ENCODE results near the gene PAK5. TPM values are rescaled to one million over a fixed set of nuclear protein-coding genes. Genes with fewer than 3 reads are reported as not detected.

The PAK5 gene
- total and polyA plus RNA-seq, 2 donors (not counting 1 experiment from before 2014, with no cell fraction given): not detected

DNA sequence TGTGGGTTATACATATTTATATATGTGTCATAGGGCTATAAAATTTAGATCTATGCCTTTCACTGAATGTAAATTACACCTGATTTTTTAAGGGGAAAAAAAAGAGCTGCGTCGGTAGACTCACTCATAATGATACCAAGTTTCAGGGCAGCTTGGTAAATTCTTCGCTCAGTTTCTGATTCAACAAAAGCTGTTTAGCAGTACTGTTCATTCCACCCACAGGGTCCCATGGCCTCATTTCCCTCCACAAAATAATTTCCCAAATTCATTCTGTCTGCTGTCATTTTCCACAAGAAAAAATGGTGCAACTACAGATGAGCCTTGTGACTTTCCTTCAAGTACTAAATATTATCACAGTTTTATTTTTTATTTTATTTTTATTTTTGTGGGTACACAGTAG lies 63.7 kb downstream of the PAK5 start:
- Histone ChIP-seq H3K27ac (ENCODE audit: insufficient read depth, low read length) (no peak overlapping the region), H3K9ac (ENCODE audit: insufficient read depth, low read length) (no peak overlapping the region), H3K9me3 (ENCODE audit: control insufficient read depth, insufficient read depth, low read depth, low read length) (no peaks in the 10 kb centered on the region), H3K79me2 (ENCODE audit: control insufficient read depth, insufficient read depth, low read length) (no peaks in the 10 kb centered on the region), H2AFZ (ENCODE audit: low read length) (no peak overlapping the region), H3K36me3 (ENCODE audit: control insufficient read depth, insufficient read depth, low read length) (no peaks in the 10 kb centered on the region), H3K4me2 (ENCODE audit: extremely low read depth, insufficient read depth, low read length) (no peak overlapping the region), H3K27me3 (ENCODE audit: control insufficient read depth, insufficient read depth, low read length) (no peaks in the 10 kb centered on the region), H3K4me1 (ENCODE audit: control insufficient read depth, extremely low read depth, insufficient read depth, low read length) (no peaks in the 10 kb centered on the region), H4K20me1 (ENCODE audit: control insufficient read depth, extremely low read depth, insufficient read depth, low read length) (no peaks in the 10 kb centered on the region), H3K4me3 (replicated peaks in 1 of 4; ENCODE audit: control extremely low read depth in 1 of 4, insufficient read depth in 1 of 4, low read depth in 3 of 4, low read length in 4 of 4) (no peak overlapping the region)
- no peak for DNase-seq (ENCODE audit: low read depth in 2 of 2)
- TF ChIP-seq, protein P1, sequence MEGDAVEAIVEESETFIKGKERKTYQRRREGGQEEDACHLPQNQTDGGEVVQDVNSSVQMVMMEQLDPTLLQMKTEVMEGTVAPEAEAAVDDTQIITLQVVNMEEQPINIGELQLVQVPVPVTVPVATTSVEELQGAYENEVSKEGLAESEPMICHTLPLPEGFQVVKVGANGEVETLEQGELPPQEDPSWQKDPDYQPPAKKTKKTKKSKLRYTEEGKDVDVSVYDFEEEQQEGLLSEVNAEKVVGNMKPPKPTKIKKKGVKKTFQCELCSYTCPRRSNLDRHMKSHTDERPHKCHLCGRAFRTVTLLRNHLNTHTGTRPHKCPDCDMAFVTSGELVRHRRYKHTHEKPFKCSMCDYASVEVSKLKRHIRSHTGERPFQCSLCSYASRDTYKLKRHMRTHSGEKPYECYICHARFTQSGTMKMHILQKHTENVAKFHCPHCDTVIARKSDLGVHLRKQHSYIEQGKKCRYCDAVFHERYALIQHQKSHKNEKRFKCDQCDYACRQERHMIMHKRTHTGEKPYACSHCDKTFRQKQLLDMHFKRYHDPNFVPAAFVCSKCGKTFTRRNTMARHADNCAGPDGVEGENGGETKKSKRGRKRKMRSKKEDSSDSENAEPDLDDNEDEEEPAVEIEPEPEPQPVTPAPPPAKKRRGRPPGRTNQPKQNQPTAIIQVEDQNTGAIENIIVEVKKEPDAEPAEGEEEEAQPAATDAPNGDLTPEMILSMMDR (conservative IDR thresholded peaks at IDR 0.05 in 1 of 2, IDR thresholded peaks at IDR 0.05 in 1 of 2; ENCODE audit: low read depth in 1 of 2, low read length in 2 of 2): no peak
- no peak for TF ChIP-seq EZH2 (IDR thresholded peaks at IDR 0.05; ENCODE audit: low read length, missing control alignments)

DNA sequence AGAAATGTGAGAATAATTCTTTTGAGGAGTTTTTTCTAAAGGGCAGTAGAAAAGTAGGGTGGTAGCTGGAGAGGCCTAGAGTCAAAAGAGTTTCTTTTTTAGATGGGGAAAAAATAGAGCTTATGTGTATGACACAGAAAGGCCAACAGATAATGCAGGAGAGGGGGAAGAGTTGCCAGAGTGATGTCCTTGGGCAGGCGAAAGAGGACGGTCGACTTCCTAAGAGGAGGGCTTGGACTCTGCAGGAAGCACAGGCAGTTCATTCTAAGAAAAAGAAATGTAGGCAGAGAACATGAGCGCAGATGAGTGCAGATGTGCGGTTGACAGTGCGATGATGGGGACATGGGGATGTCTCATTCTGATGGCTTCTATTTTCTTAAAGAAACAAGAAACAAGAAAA lies 68.9 kb downstream of the PAK5 start:
- H2AFZ ChIP-seq (ENCODE audit: low read length): no peak overlapping the region
- H3K4me2 ChIP-seq (ENCODE audit: extremely low read depth, insufficient read depth, low read length): no peak overlapping the region
- DNase-seq (ENCODE audit: low read depth in 2 of 2): no peak
- no peak overlapping the region for H3K9ac ChIP-seq (ENCODE audit: insufficient read depth, low read length)
- H3K27ac ChIP-seq (ENCODE audit: insufficient read depth, low read length): no peak overlapping the region
- no peaks in the 10 kb centered on the region for H3K36me3 ChIP-seq (ENCODE audit: control insufficient read depth, insufficient read depth, low read length)
- no peaks in the 10 kb centered on the region for H3K27me3 ChIP-seq (ENCODE audit: control insufficient read depth, insufficient read depth, low read length)
- no peaks in the 10 kb centered on the region for H3K79me2 ChIP-seq (ENCODE audit: control insufficient read depth, insufficient read depth, low read length)
- TF ChIP-seq EZH2 (IDR thresholded peaks at IDR 0.05; ENCODE audit: low read length, missing control alignments): no peak
- TF ChIP-seq, protein P1 (conservative IDR thresholded peaks at IDR 0.05 in 1 of 2, IDR thresholded peaks at IDR 0.05 in 1 of 2; ENCODE audit: low read depth in 1 of 2, low read length in 2 of 2): no peak
- no peaks in the 10 kb centered on the region for H3K4me1 ChIP-seq (ENCODE audit: control insufficient read depth, extremely low read depth, insufficient read depth, low read length)
- H3K4me3 ChIP-seq (replicated peaks in 1 of 4; ENCODE audit: control extremely low read depth in 1 of 4, insufficient read depth in 1 of 4, low read depth in 3 of 4, low read length in 4 of 4): no peak overlapping the region
- H4K20me1 ChIP-seq (ENCODE audit: control insufficient read depth, extremely low read depth, insufficient read depth, low read length): no peaks in the 10 kb centered on the region
- no peaks in the 10 kb centered on the region for H3K9me3 ChIP-seq (ENCODE audit: control insufficient read depth, insufficient read depth, low read depth, low read length)

GRCh38 chr20:9761476-9761875 lies 77.4 kb downstream of the PAK5 start:
- Histone ChIP-seq H3K4me3 (replicated peaks in 1 of 4; ENCODE audit: control extremely low read depth in 1 of 4, insufficient read depth in 1 of 4, low read depth in 3 of 4, low read length in 4 of 4) (no peak overlapping the region), H3K9me3 (ENCODE audit: control insufficient read depth, insufficient read depth, low read depth, low read length) (no peaks in the 10 kb centered on the region), H3K27ac (ENCODE audit: insufficient read depth, low read length) (no peak overlapping the region), H3K36me3 (ENCODE audit: control insufficient read depth, insufficient read depth, low read length) (no peaks in the 10 kb centered on the region), H2AFZ (ENCODE audit: low read length) (no peak overlapping the region), H3K9ac (ENCODE audit: insufficient read depth, low read length) (no peak overlapping the region), H3K27me3 (ENCODE audit: control insufficient read depth, insufficient read depth, low read length) (no peaks in the 10 kb centered on the region), H3K4me2 (ENCODE audit: extremely low read depth, insufficient read depth, low read length) (no peak overlapping the region), H3K4me1 (ENCODE audit: control insufficient read depth, extremely low read depth, insufficient read depth, low read length) (no peaks in the 10 kb centered on the region), H3K79me2 (ENCODE audit: control insufficient read depth, insufficient read depth, low read length) (no peaks in the 10 kb centered on the region), H4K20me1 (ENCODE audit: control insufficient read depth, extremely low read depth, insufficient read depth, low read length) (no peaks in the 10 kb centered on the region)
- TF ChIP-seq, protein P1 (conservative IDR thresholded peaks at IDR 0.05 in 1 of 2, IDR thresholded peaks at IDR 0.05 in 1 of 2; ENCODE audit: low read depth in 1 of 2, low read length in 2 of 2): no peak
- no peak for TF ChIP-seq EZH2 (IDR thresholded peaks at IDR 0.05; ENCODE audit: low read length, missing control alignments)
- DNase-seq (ENCODE audit: low read depth in 2 of 2): no peak
